ENCODE data around the gene SLC4A5.

Gene SLC4A5

DNA sequence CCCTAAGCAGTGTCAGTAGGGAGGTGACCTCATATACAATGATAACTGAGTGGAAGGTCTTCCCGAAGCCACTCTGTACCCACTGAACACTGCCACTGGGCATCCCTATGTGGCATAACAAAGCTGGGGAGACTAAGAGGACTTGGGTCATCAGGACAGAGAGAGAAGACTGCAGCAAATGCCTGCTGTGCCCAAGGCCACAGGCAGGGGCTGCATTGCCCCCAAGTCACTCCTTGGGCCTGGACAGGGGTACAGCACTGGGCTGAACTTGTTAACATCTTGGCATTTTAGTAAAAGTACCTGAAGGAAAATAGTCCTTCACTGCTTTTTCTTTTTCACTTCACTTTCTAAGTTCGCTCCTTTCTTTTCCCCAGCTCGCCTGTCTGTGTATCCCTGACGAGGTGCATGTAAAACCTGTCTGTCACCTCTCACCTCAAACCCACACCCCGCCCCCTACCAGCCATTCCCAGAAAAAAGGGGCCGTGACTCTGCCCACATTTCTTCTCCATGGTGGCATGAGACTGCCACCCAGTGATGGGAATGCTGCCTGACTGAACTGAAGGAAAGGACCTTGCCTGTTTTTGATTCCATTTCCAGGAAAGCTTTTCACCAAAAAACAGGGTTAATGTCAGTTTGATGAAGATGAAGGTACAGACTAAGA, 81.9 kb downstream of the SLC4A5 start:
- H3K36me3 ChIP-seq (ENCODE audit: control insufficient read depth in 2 of 2, insufficient read depth in 1 of 2, low read length in 2 of 2): no peaks in the 10 kb centered on the region
- ChIA-PET CTCF (interaction anchor here (0.6 to 2.4 kb wide), 15 partner anchors 10 to 568 kb away, joined by 3 to 17 read pairs (median 3); no protein-coding TSS in a partner anchor), POLR2A (no interaction called here)
- H3K4me3 ChIP-seq (ENCODE audit: low read depth, low read length): no peak overlapping the region
- TF ChIP-seq ZNF658 (tag by site-specific recombination; IDR thresholded peaks at IDR 0.05) (no peak), HOXA7 (CRISPR knock-in tag; IDR thresholded peaks at IDR 0.05; ENCODE audit: borderline replicate concordance) (no peak), FEZF1 (tag by site-specific recombination; IDR thresholded peaks at IDR 0.05) (no peak), HOXD13 (CRISPR knock-in tag; IDR thresholded peaks at IDR 0.05; ENCODE audit: borderline replicate concordance) (no peak), ZNF114 (tag by site-specific recombination; IDR thresholded peaks at IDR 0.05) (no peak), ZNF654 (tag by site-specific recombination; IDR thresholded peaks at IDR 0.05; ENCODE audit: low read depth) (peak; percentile 38), PRDM1 (tag by site-specific recombination; IDR thresholded peaks at IDR 0.05) (peak; percentile 81), ZXDB (tag by site-specific recombination; IDR thresholded peaks at IDR 0.05) (no peak), ZNF223 (tag by site-specific recombination; IDR thresholded peaks at IDR 0.05) (no peak), ZFHX2 (tag by site-specific recombination; conservative IDR thresholded peaks at IDR 0.05) (peak; percentile 28; the same call in 1 of the 2 replicates), ZNF529 (tag by site-specific recombination; IDR thresholded peaks at IDR 0.05; ENCODE audit: insufficient replicate concordance) (no peak), ZNF19 (tag by site-specific recombination; IDR thresholded peaks at IDR 0.05; ENCODE audit: low read depth) (no peak), EGR2 (tag by site-specific recombination; IDR thresholded peaks at IDR 0.05; ENCODE audit: low read depth) (peak; percentile 36; the same call in 1 of the 2 replicates), ZNF157 (tag by site-specific recombination; IDR thresholded peaks at IDR 0.05) (no peak), ZNF10 (tag by site-specific recombination; IDR thresholded peaks at IDR 0.05) (no peak), ZNF112 (tag by site-specific recombination; IDR thresholded peaks at IDR 0.05) (no peak)
- TF ChIP-seq, protein P1, sequence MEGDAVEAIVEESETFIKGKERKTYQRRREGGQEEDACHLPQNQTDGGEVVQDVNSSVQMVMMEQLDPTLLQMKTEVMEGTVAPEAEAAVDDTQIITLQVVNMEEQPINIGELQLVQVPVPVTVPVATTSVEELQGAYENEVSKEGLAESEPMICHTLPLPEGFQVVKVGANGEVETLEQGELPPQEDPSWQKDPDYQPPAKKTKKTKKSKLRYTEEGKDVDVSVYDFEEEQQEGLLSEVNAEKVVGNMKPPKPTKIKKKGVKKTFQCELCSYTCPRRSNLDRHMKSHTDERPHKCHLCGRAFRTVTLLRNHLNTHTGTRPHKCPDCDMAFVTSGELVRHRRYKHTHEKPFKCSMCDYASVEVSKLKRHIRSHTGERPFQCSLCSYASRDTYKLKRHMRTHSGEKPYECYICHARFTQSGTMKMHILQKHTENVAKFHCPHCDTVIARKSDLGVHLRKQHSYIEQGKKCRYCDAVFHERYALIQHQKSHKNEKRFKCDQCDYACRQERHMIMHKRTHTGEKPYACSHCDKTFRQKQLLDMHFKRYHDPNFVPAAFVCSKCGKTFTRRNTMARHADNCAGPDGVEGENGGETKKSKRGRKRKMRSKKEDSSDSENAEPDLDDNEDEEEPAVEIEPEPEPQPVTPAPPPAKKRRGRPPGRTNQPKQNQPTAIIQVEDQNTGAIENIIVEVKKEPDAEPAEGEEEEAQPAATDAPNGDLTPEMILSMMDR (tag by site-specific recombination; IDR thresholded peaks at IDR 0.05): peak; percentile 83
- H3K27ac ChIP-seq (ENCODE audit: extremely low read depth, low read depth, low read length): no peak overlapping the region
- H3K4me1 ChIP-seq (ENCODE audit: control insufficient read depth, insufficient read depth, low read length): no peaks in the 10 kb centered on the region
- H3K9me3 ChIP-seq (ENCODE audit: control insufficient read depth, insufficient read depth, low read depth, low read length): no peaks in the 10 kb centered on the region

DNA sequence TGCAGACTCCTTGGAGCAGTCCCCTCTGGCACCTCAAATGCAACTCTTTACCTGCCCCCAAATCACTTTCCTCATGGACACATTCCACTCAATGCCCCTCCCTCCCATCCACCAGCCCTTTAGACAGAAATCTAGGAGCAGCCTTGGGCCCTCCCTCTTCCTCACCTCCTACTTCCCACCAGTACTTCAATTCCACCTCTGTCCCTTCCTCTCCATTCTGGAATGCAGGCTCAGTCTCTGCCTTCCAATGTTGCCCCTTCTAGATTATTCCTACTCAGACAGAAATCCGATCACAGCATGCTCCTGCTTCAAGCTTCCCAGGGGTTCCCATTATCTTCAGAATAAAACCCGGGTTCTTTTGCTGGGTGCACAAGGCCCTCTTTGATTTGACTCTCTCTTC, 82.7 kb downstream of the SLC4A5 start:
- Histone ChIP-seq H3K36me3 (ENCODE audit: control insufficient read depth in 2 of 2, insufficient read depth in 1 of 2, low read length in 2 of 2) (no peaks in the 10 kb centered on the region), H3K4me3 (ENCODE audit: low read depth, low read length) (no peak overlapping the region), H3K27ac (ENCODE audit: extremely low read depth, low read depth, low read length) (no peak overlapping the region), H3K4me1 (ENCODE audit: control insufficient read depth, insufficient read depth, low read length) (no peaks in the 10 kb centered on the region), H3K9me3 (ENCODE audit: control insufficient read depth, insufficient read depth, low read depth, low read length) (no peaks in the 10 kb centered on the region)
- CTCF ChIA-PET: interaction anchor here (0.9 to 2.4 kb wide), 5 partner anchors 9 to 141 kb away, joined by 3 to 17 read pairs (median 5); no protein-coding TSS in a partner anchor
- POLR2A ChIA-PET: no interaction called here
- TF ChIP-seq ZNF792 (tag by site-specific recombination; IDR thresholded peaks at IDR 0.05) (no peak), GLIS1 (tag by site-specific recombination; IDR thresholded peaks at IDR 0.05) (no peak), ZBTB20 (tag by site-specific recombination; IDR thresholded peaks at IDR 0.05) (no peak), KLF7 (tag by site-specific recombination; IDR thresholded peaks at IDR 0.05; ENCODE audit: borderline replicate concordance) (no peak), ZNF830 (tag by site-specific recombination; IDR thresholded peaks at IDR 0.05; ENCODE audit: low read depth) (no peak), ZNF133 (tag by site-specific recombination; IDR thresholded peaks at IDR 0.05) (no peak), ZNF658 (tag by site-specific recombination; IDR thresholded peaks at IDR 0.05) (no peak)
- TF ChIP-seq, protein P2, sequence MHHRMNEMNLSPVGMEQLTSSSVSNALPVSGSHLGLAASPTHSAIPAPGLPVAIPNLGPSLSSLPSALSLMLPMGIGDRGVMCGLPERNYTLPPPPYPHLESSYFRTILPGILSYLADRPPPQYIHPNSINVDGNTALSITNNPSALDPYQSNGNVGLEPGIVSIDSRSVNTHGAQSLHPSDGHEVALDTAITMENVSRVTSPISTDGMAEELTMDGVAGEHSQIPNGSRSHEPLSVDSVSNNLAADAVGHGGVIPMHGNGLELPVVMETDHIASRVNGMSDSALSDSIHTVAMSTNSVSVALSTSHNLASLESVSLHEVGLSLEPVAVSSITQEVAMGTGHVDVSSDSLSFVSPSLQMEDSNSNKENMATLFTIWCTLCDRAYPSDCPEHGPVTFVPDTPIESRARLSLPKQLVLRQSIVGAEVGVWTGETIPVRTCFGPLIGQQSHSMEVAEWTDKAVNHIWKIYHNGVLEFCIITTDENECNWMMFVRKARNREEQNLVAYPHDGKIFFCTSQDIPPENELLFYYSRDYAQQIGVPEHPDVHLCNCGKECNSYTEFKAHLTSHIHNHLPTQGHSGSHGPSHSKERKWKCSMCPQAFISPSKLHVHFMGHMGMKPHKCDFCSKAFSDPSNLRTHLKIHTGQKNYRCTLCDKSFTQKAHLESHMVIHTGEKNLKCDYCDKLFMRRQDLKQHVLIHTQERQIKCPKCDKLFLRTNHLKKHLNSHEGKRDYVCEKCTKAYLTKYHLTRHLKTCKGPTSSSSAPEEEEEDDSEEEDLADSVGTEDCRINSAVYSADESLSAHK (tag by site-specific recombination; IDR thresholded peaks at IDR 0.05): no peak
- TF ChIP-seq, protein P3, sequence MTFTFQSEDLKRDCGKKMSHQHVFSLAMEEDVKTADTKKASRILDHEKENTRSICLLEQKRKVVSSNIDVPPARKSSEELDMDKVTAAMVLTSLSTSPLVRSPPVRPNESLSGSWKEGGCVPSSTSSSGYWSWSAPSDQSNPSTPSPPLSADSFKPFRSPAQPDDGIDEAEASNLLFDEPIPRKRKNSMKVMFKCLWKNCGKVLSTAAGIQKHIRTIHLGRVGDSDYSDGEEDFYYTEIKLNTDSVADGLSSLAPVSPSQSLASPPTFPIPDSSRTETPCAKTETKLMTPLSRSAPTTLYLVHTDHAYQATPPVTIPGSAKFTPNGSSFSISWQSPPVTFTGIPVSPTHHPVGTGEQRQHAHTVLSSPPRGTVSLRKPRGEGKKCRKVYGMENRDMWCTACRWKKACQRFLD (tag by site-specific recombination; IDR thresholded peaks at IDR 0.05): no peak
- TF ChIP-seq, protein P1 (tag by site-specific recombination; IDR thresholded peaks at IDR 0.05): no peak

All from HEK293 (cell line).